BJ (cell line): ENCODE measurements around the gene BUB1B. TPM values are rescaled to one million over a fixed set of nuclear protein-coding genes. Genes with fewer than 3 reads are reported as not detected.
"Not testable (repeated sequence)": the region's sequence is repeated elsewhere in the genome, so short reads cannot be mapped to it uniquely, and the experiment has no call there.

Experiments
- CTCF ChIA-PET: fragments of 350-600 bp; formaldehyde crosslinking; extraction: SDS; loops from one replicate; lab custom pipeline; 2021; ENCODE audit warnings: antibody characterized with exemption, inconsistent platforms; lab: Yijun Ruan, JAX
- POLR2A ChIA-PET: fragments of 300-600 bp; sonication (Branson Sonifier 250); formaldehyde crosslinking; extraction: SDS; loops from one replicate; lab custom pipeline; 2021; ENCODE audit warnings: antibody characterized with exemption; lab: Charles Lee
- DNase-seq: peaks from one replicate; pipeline ENCODE4 v3.0.0-alpha.2; 2011; ENCODE audit warnings: low read depth
- H3K27me3 ChIP-seq: 2 replicates; pipeline ENCODE4 v1.6.0; 2011; ENCODE audit warnings: low read length; ENCODE audit not compliant: control insufficient read depth, insufficient read depth
- H3K36me3 ChIP-seq: 2 replicates; pipeline ENCODE4 v1.5.1; 2011; ENCODE audit warnings: low read length; ENCODE audit not compliant: control insufficient read depth, insufficient read depth
- H3K4me3 ChIP-seq: 2 replicates; pipeline ENCODE4 v1.5.1; 2011; ENCODE audit warnings: low read depth, mild to moderate bottlenecking, control low read depth, low read length
- CTCF ChIP-seq: IDR thresholded peaks from 2 replicates; pipeline ENCODE4 v1.5.1; 2011; ENCODE audit warnings: low read depth, mild to moderate bottlenecking, control low read depth, inconsistent platforms, low read length, moderate library complexity; ENCODE audit not compliant: insufficient read depth
- polyA plus RNA-seq: library from polyadenylated mRNA; depleted of rRNA; stranded (reverse); fragments of >200 nt; gene quantifications from 2 replicates; pipeline ENCODE4 v1.2.3, GENCODE V29; 2011

Gene BUB1B
- polyA plus RNA-seq, 1 experiment, result 12.8 TPM

- POLR2A ChIA-PET, result no interaction called here
- DNase-seq, result no peak
These were observed 14.8 kb upstream of the BUB1B start for GRCh38 chr15:40146037-40146436.

GRCh38 chr15:40149339-40149738 lies 11.5 kb upstream of the BUB1B start:
- no peak overlapping the region for H3K4me3 ChIP-seq
- ChIA-PET POLR2A (no interaction called here), CTCF (interaction anchor here (0.5 kb wide), 1 partner anchor 126 kb away, joined by 4 read pairs; no protein-coding TSS in a partner anchor)
- H3K36me3 ChIP-seq, result no peaks in the 10 kb centered on the region
- H3K27me3 ChIP-seq, result no peaks in the 10 kb centered on the region
- no peak for DNase-seq
- no peak for TF ChIP-seq CTCF

More at GRCh38 chr15:40146037-40146436, 14.8 kb upstream of the BUB1B start:
- Histone ChIP-seq H3K4me3 (no peak overlapping the region), H3K27me3 (peaks cover 10% of the 10 kb centered on the region), H3K36me3 (no peaks in the 10 kb centered on the region)
- no peak for TF ChIP-seq CTCF
- CTCF ChIA-PET, result no interaction called here

GRCh38 chr15:40150163-40150925 lies 10.5 kb upstream of the BUB1B start:
- H3K27me3 ChIP-seq, result no peaks in the 10 kb centered on the region
- no peak overlapping the region for H3K4me3 ChIP-seq
- ChIA-PET POLR2A (no interaction called here), CTCF (no interaction called here)
- TF ChIP-seq CTCF, result no peak
- H3K36me3 ChIP-seq, result no peaks in the 10 kb centered on the region
- DNase-seq, result no peak

GRCh38 chr15:40151499-40151898 lies 9.4 kb upstream of the BUB1B start:
- Histone ChIP-seq H3K36me3 (no peaks in the 10 kb centered on the region), H3K27me3 (peaks cover 1% of the 10 kb centered on the region; the same call in 1 of the 2 replicates), H3K4me3 (no peak overlapping the region)
- no peak for DNase-seq
- ChIA-PET POLR2A (no interaction called here), CTCF (interaction anchor here (0.5 kb wide), 1 partner anchor 152 kb away, joined by 4 read pairs; no protein-coding TSS in a partner anchor)
- TF ChIP-seq CTCF, result no peak

GRCh38 chr15:40151991-40152390 lies 8.9 kb upstream of the BUB1B start:
- no peak overlapping the region for H3K4me3 ChIP-seq
- peaks cover 1% of the 10 kb centered on the region; the same call in 1 of the 2 replicates for H3K27me3 ChIP-seq
- DNase-seq, result no peak
- ChIA-PET CTCF (interaction anchor here (0.6 kb wide), 1 partner anchor 301 kb away, joined by 4 read pairs; no protein-coding TSS in a partner anchor), POLR2A (no interaction called here)
- H3K36me3 ChIP-seq, result no peaks in the 10 kb centered on the region
- TF ChIP-seq CTCF, result no peak

- DNase-seq, POLR2A ChIA-PET, H3K27me3 ChIP-seq, H3K4me3 ChIP-seq, H3K36me3 ChIP-seq: not testable (repeated sequence)
- CTCF ChIA-PET, result interaction anchor here (1.4 kb wide), 1 partner anchor 32 kb away, joined by 3 read pairs; no protein-coding TSS in a partner anchor
These were observed 6.0 kb upstream of the BUB1B start for GRCh38 chr15:40154821-40155220.
